HG03565 (cell line): ENCODE data around the gene SPTBN4.
"Not testable (repeated sequence)": the region's sequence is repeated elsewhere in the genome, so short reads cannot be mapped to it uniquely, and the experiment has no call there.

Source experiments
- ATAC-seq: cut with Tn5 transposase; IDR thresholded peaks from one replicate; pipeline ENCODE4 v1.9.1; 2021; ENCODE audit warnings: mild to moderate bottlenecking, moderate library complexity; ENCODE audit not compliant: unreplicated experiment

The SPTBN4 gene

DNA sequence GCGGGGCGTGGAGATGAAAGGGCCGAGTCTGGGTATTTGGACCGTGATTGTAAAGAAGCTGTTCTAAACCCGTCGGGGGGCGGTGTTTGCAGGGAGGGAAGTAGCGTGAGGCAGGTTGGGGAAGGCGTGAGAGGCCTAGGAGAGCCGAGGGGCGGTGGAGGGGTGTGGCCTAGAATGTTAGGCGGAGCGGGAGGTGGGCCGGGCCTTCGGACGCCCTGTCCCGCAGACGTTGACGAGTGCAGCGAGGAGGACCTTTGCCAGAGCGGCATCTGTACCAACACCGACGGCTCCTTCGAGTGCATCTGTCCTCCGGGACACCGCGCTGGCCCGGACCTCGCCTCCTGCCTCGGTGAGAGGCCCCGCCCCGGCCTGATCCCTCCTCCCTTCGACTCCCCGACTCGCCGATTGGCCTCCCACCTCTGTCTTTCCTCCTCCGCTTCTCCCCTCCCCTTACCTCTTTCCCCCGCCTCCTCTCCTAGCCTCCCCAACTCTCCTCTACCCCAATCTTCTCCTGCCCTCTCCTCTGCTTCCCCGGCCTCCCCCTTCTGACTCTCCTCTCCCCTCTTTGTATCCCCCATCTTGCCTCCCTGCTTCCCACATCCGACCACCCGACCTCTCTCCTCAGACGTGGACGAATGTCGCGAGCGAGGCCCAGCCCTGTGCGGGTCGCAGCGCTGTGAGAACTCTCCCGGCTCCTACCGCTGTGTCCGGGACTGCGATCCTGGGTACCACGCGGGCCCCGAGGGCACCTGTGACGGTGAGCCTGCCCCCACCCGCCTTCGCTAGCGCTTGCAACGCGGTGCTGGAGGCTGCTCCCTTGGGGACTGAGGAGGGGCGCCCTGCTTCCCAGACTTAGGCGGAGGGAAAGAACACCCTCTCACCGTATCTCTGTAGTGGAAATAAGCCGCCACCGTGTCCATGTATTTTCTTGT is 147.2 kb downstream of the SPTBN4 start:
- peak; percentile 41 for ATAC-seq

DNA sequence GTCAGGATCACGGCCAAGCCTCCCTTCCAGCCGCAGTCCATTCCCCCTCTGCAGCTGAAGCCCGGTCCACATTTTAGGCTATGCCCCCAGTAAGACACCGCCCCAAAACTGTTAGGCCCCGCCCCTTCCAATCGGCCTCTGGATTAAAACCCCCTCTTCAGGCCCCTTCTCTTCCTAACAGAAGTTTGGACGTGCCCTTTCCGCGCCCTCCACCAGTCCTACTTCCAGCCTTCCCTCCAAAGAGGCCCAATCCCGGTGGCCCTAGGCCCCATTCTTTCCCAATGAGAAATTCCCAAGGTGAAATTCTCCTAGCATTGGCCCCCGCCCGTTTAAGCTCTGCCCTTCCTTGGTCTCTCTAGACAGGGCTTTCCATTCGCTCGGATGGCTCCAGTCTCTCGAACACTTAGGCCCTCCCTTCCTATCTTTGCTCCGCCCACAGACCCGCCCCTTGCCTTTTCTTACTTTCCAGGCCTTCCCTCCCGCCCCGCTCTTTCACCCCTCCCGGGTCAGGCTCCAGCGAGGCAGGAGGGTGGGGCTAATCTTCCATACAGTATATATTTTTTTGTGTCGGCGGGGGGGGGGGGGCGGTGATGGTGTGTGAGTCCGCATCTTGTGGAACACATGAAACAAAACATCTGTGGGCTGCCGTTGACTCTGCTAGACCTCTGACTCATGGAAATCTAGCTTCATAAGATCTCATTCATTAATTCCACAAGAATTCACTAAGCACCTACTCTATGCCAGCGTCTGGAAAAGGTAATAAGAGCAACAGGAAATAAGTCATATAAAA is 148.0 kb downstream of the SPTBN4 start:
- ATAC-seq = no peak

DNA sequence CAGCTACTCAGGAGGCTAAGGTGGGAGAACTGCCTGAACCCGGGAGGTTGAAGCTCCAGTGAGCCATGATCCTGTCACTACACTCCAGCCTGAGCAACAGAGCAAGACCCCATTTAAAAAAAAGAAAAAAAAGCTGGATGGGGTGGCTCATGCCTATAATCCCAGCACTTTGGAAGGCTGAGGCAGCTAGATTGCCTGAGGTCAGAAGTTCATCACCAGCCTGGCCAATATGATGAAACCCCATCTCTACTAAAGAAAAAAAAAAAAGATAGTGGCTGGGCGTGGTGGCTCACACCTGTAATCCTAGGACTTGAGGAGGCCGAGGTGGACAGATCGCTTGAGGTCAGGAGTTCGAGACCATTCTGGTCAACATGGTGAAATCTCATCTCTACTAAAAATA is 149.4 kb downstream of the SPTBN4 start:
- no peak for ATAC-seq

DNA sequence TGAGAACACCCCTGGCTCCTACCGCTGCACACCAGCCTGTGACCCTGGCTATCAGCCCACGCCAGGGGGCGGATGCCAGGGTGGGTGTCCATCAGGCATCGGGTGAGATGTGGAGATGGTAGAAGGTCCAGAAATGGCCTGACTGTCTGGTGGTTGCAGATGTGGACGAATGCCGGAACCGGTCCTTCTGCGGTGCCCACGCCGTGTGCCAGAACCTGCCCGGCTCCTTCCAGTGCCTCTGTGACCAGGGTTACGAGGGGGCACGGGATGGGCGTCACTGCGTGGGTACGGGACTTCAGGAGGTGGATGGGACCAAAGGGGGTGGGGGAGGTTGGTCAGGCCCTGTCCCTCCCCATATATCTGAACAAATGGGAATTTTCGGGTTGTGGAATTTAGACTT is 150.1 kb downstream of the SPTBN4 start:
- no peak for ATAC-seq

DNA sequence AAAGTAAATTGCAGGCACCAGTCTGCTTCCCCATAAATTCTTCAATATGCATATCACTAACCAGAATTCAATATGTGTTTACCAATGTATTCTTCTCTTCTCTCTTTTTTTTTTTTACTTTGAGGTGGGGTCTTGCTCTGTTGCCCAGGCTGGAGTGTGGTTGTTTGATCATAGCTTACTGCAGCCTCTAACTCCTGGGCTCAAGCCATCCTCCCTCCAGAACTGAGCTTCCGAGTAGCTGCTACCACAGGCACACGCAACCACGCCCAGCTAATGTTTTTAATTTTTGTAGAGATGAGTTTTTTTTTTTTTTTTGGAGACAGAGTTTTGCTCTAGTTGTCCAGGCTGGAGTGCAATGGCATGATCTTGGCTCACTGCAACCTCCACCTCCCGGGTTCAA is 151.2 kb downstream of the SPTBN4 start:
- ATAC-seq = no peak

DNA sequence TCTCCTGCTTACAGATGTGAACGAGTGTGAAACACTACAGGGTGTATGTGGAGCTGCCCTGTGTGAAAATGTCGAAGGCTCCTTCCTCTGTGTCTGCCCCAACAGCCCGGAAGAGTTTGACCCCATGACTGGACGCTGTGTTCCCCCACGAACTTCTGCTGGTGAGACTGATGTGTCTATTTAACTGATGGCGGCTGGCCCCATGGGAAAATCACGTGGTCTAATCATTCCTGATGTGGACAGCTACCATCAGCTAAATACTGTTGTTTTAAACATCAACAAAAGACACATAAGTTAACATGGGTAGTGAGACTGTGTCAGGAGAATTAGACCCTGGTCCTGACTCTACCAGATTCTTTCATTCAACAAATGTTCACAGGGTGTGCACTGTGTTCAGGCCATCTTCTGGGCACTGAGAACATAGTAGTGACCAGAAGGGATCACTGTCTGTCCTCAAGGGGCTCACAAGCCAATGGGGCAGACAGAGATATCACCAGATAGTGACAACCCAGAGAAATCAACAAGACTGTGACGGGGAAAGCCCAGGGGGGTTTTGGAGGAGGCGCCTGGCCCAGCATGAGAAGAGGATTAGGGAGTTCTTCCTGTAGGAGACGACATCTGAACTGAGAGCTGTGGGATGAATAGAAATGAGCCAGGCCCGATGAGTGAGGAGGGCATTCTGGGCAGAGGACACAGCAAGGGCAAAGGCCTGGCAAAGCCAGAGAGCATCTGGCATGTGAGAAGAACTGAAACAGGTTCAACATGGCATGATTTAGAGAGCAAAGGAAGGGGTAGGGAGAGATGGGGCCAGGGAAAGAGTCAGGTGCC is 152.7 kb downstream of the SPTBN4 start:
- no peak for ATAC-seq

DNA sequence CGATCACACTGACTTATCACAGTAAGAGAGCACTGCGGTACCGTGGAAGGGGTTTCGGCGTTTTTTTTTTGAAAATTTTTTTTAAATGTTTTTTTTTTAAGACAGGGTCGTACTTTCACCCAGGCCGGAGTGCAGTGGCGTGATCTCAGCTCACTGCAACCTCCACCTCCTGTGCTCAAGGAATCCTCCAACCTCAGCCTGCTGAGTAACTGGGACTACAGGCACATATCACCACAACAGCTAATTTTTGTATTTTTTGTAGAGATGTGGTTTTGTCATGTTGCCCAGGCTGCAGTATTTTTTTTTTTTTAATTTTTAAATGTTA is 153.3 kb downstream of the SPTBN4 start:
- ATAC-seq = no peak

DNA sequence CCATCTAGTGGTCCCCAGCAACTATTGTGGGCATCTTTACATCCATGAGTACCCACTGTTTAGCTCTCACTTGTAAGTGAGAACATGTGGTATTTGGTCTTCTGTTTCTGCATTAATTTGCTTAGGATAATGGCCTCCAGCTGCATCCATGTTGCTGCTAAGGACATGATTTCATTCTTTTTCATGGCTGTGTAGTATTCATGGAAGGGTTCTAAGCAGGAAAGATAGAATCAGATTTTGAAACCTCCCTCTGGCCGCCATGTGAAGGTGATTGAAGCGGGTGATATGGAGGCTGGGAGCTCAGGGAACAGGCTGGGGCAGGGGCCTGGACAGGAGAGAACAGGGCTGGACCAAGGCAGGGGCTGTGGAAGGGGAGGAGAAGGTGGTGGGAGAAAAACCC is 154.5 kb downstream of the SPTBN4 start:
- no peak for ATAC-seq

DNA sequence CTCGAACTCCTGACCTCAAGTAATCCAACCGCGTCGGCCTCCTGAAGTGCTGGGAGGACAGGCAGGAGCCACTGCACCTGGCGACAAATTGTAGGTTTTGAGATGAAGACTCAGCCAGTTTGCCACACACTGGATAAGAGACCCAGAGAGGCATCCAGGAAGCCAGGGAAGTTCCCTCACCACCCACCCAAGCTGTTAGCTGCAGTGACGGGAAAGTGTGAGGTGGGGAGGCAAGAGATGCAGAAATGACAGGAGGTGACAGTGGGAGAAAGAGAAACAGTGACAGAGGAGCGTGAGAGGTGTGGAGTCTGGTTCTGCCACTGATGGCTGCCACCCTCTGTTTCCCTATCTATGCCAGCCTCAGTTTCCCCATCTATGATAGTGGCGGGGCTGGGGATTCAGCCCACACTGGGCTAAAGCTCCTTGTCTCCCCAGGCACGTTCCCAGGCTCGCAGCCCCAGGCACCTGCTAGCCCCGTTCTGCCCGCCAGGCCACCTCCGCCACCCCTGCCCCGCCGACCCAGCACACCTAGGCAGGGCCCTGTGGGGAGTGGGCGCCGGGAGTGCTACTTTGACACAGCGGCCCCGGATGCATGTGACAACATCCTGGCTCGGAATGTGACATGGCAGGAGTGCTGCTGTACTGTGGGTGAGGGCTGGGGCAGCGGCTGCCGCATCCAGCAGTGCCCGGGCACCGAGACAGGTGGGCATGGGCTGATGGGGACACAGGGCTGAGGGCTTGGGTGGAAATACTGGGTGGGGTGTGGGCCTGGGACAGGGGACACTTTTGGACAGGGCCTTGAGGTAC is 155.4 kb downstream of the SPTBN4 start:
- no peak for ATAC-seq

DNA sequence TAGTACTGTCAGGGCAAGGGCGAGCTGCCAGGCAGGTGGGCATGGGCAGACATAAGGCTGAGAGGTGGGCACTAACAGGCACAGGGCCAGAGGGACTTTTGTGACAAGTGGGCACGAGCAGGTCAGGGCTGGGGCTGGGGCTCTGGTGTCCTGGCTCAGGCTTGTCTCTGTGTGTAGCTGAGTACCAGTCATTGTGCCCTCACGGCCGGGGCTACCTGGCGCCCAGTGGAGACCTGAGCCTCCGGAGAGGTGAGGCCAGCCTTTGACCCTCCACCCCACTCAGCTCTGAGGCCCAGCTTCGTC is 155.9 kb downstream of the SPTBN4 start:
- ATAC-seq = no peak

DNA sequence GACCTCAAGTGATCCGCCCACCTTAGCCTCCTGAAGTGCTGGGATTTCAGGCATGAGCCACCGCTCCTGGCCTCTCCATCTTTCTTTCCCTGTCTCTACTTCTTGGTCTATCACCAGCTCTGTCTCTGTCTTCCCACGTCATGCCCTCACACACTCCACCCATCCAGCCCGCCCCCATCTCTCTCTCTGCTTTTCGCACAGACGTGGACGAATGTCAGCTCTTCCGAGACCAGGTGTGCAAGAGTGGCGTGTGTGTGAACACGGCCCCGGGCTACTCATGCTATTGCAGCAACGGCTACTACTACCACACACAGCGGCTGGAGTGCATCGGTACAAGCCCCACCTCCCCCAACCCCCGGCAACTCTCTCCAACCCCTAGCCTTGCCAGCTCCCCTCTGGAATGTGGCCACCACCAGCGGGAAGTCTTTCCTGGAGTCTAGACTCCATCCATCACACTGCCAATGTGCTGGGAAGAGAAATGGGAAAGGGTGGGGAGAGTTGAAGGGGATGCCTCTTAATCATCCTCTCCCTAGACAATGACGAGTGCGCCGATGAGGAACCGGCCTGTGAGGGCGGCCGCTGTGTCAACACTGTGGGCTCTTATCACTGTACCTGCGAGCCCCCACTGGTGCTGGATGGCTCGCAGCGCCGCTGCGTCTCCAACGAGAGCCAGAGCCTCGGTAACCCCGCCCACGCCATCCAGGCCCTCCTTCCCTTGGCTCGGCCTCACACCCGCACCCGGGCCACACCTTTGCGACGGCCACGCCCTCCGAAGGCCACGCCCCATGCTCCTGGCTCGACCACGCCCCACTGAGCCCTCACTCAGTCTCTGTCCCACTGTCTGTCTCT is 156.8 kb downstream of the SPTBN4 start:
- no peak for ATAC-seq

DNA sequence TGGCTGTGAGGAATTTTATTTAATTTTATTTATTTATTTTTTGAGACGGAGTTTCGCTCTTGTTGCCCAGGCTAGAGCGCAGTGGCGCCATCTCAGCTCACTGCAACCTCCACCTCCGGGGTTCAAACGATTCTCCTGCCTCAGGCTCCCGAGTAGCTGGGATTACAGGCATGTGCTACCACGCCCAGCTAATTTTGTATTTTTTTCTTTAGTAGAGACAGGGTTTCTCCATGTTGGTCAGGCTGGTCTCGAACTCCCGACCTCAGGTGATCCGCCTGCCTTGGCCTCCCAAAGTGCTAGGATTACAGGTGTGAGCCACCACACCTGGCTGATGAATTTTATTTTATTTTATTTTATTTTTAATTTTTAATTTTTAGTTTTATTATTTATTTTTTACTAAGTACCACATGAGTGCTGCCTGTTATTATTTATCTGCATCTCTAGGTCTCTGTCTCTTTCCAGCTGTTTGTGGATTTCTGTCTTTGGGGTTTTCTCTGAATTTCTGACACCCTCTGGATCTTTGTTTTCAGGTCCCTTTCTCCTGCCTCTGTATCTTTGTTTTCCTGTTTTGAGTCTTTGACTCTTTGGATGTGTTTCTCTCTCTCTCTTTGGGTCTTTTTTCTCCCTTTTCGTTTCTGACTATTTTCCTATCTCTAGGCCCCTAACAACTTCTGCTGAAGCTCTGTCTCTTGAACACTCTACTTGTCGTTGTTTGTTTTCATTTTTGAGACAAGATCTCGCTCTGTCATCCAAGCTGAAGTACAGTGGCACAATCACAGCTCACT is 157.8 kb downstream of the SPTBN4 start:
- not testable (repeated sequence) for ATAC-seq

DNA sequence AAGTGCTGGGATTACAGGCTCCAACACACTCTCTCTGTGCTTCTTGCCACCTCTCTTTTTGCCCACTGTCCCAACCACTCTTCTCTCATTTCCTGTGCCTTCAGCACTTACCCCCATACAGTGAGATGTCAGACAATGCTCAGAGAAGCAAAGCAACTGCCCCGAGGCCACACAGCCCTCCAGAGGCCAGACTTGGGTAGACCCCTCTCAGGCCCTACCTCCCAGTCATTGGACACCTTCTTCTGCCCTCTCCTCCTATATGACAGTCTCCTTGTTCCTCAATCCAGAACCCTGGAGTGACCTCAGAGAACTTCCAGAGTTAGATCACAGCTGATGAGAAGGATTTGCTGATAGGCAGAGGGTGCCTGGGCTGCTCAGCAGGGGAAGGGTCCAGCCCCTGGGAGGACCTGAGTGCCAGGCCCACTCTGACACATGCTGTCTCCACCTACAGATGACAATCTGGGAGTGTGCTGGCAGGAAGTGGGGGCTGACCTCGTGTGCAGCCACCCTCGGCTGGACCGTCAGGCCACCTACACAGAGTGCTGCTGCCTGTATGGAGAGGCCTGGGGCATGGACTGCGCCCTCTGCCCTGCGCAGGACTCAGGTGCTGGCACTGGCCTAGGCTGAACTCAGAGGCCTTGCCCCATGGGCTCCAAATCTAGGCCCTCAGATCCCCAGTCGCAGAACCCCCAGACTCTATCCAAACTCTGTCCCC is 158.8 kb downstream of the SPTBN4 start:
- ATAC-seq = no peak
